Measurements from ENCODE around the gene CEPT1. TPM values are rescaled to one million over a fixed set of nuclear protein-coding genes. Genes with fewer than 3 reads are reported as not detected.

CEPT1 gene
- total and polyA plus RNA-seq, 5 experiments from 2014 or later, result 18.0 to 59.9 (median 28.6) TPM

DNA sequence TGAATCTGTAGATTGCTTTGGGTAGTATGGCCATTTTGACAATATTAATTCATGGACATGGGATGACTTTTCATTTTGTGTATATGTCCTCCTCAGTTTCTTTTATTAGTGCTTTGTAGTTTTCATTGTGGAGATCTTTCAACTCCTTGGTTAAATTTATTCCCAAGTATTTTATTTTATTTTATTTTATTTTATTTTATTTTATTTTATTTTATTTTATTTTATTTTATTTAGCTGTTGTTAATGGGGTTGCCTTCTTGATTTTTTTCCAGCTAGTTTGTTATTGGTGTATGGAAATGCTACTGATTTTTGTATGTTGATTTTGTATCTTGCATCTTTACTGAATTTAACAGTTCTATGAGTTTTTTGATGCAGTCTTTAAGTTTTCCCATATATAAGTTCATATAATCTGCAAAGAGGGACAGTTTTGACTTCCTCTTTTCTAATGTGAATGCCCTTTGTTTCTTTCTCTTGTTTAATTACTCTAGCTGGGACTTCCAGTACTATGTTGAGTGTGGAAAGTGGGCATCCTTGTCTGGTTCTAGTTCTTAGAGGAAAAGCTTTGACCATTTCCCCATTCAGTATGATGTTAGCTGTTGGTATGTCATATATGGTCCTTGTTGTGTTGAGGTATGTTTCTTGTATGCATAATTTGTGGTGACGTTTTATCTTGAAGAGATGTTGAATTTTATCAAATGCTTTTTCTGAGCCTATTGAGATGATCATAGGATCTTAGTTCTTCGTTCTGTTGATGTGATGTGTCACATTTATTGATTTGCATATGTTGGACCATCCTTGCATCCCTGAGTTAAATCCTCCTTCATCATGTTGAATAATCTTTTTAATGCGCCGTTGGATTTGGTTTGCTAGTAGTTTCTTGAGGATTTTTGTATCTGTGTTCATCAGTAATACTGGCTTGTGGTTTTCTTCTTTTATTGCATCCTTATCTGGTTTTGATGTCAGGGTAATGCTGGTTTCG, 14.3 kb downstream of the CEPT1 start:
- H3K4me3 Mint-ChIP-seq, result peak overlapping the region in 8 of 10 donors; percentile 7 to 51 (median 32)
- peaks cover 41 to 67% (median 64%) of the 10 kb centered on the region in 4 donors for H3K4me1 Mint-ChIP-seq
- no peak for DNase-seq
- H3K27me3 Mint-ChIP-seq, result no peaks in the 10 kb centered on the region
- H3K36me3 Mint-ChIP-seq, result peaks cover 9 to 85% (median 47%) of the 10 kb centered on the region in 3 donors
- POLR2A ChIA-PET, result no interaction called here
- no peaks in the 10 kb centered on the region for H3K9me3 Mint-ChIP-seq
- no peak for ATAC-seq
- peak overlapping the region in 7 of 10 donors; percentile 11 to 81 (median 46) for H3K27ac Mint-ChIP-seq

DNA sequence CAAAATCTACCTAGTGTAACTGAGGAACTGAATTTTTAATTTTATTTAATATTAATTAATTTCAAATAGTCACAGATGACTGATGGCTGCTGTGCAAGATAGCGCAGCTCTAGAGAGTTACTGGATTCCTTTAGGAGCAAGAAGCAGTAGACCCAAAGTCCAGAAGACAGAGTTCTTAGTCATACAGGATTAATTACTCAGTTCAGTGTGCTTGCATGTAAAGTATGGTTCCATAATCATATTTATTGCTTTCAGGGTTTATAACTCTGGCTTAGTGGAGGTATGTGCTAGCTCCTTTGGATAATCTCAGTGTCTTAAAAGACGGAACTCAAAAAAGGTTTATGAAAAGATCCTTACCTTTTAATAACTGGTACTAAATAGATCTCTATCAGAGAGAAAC, 17.4 kb downstream of the CEPT1 start:
- no peak for DNase-seq
- no peak overlapping the region for H3K4me3 Mint-ChIP-seq
- no peaks in the 10 kb centered on the region for H3K27me3 Mint-ChIP-seq
- H3K9me3 Mint-ChIP-seq, result no peaks in the 10 kb centered on the region
- H3K4me1 Mint-ChIP-seq, result peaks cover 32 to 49% (median 45%) of the 10 kb centered on the region in 4 donors
- POLR2A ChIA-PET, result interaction anchor here (0.5 kb wide), 1 partner anchor 27 kb away, joined by 4 read pairs; no protein-coding TSS in a partner anchor
- H3K36me3 Mint-ChIP-seq, result peaks cover 0 to 82% (median 35%) of the 10 kb centered on the region in 3 donors
- ATAC-seq, result no peak
- H3K27ac Mint-ChIP-seq, result no peak overlapping the region

DNA sequence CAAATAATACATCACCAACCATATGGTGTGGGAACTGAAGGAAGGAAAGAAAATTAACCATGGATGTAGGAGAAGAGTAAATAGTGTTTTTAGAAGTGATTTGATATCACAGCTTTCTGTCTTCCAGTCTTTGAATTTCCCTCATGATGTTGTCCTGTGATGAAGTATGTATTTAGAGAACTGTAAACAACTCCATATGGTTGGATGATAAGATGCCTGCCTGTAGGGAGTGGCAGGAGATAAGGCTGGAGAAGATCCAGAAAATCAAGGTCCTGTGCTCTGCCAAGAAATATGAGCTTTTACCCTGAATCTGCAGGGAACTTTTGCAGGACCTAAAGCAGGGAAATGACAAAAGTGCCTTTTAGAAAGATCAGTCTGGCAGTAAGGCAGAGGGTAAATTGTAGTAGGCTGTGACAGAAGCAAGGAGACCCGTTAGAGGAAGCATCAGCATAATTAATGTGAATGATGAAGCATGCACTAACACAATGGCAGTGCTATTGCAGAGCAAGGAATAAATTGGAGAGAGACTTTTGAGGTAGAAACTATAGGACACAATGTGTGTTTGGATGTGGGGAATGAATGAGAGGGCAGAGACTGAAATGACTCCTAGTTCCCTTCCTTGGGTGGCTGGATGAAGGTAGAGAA, 21.9 kb downstream of the CEPT1 start:
- no peaks in the 10 kb centered on the region for H3K9me3 Mint-ChIP-seq
- peaks cover 10 to 22% (median 16%) of the 10 kb centered on the region in 4 donors for H3K4me1 Mint-ChIP-seq
- POLR2A ChIA-PET, result interaction anchor here (0.6 to 1.1 kb wide), 2 partner anchors 8 to 38 kb away, joined by 3 read pairs; no protein-coding TSS in a partner anchor
- H3K36me3 Mint-ChIP-seq, result peaks cover 0 to 66% (median 13%) of the 10 kb centered on the region in 3 donors
- no peak for DNase-seq
- no peaks in the 10 kb centered on the region for H3K27me3 Mint-ChIP-seq
- ATAC-seq, result no peak
- peak overlapping the region in 9 of 10 donors; percentile 6 to 86 (median 46) for H3K27ac Mint-ChIP-seq
- H3K4me3 Mint-ChIP-seq, result no peak overlapping the region

DNA sequence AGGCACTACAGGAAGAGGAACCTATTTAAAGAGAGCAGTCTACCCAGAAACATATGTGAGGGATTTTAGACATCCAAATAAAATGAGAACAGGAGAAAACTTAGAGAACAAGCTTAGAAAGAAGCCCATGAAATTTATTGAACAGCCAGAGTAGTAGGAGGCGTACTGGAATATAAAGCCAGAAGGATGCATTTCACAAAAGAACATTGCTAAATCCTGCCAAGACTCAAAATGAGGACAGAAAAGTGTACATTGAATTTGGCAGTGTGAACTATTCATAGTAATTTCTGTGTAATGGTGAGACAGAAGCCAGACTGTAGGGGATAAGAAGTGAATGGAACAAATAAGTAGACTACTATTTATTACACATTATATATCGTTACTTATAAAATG, 22.5 kb downstream of the CEPT1 start:
- Mint-ChIP-seq H3K36me3 (peaks cover 0 to 65% (median 13%) of the 10 kb centered on the region in 3 donors), H3K4me3 (no peak overlapping the region), H3K27me3 (no peaks in the 10 kb centered on the region), H3K4me1 (peaks cover 10 to 22% (median 16%) of the 10 kb centered on the region in 4 donors), H3K9me3 (no peaks in the 10 kb centered on the region), H3K27ac (peak overlapping the region in 7 of 10 donors; percentile 6 to 86 (median 46))
- no peak for ATAC-seq
- POLR2A ChIA-PET, result interaction anchor here (1.1 kb wide), 1 partner anchor 37 kb away, joined by 3 read pairs; no protein-coding TSS in a partner anchor
- no peak for DNase-seq

DNA sequence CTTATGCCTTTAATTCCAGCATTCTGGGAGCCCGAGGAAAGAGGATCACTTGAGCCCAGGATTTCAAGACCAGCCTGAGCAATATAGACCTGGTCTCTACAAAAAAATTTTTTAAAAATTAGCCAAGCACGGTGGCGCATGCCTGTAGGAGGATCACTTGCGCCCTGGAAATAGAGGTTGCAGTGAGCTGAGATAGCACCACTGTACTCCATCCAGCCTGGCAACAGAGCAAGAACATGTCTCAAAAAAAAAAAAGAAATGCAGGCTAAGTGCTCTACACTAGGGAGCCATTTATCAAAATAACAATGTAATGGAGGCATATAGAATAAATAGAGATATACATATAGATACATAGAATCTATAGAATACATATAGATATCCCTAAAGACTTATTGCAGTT, 23.3 kb downstream of the CEPT1 start:
- DNase-seq (no peak), ATAC-seq (no peak)
- Mint-ChIP-seq H3K36me3 (peaks cover 0 to 72% (median 18%) of the 10 kb centered on the region in 3 donors), H3K27ac (peak overlapping the region in 3 of 10 donors; percentile 14 to 43 (median 41)), H3K27me3 (no peaks in the 10 kb centered on the region), H3K4me3 (no peak overlapping the region), H3K4me1 (peaks cover 10 to 22% (median 15%) of the 10 kb centered on the region in 4 donors), H3K9me3 (no peaks in the 10 kb centered on the region)
- POLR2A ChIA-PET, result no interaction called here

DNA sequence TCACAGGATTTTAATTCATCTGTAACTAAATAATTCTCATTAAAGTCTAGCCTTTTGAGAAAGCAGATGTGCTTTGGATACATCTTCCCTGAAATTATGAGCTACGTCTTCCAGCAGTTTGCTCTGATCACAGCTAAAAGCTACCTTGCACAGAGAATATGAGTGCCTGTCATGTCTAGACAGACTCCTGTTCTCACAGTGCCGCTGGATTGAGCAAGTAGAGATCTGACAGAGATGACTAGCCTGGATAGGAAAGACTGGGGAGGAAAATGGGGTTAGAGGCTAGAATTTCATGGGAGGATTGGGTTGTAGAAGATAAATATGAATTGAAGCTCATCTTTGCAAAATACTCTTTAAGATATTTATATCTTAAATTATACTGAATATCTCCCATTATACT, 24.1 kb downstream of the CEPT1 start:
- peaks cover 10 to 22% (median 13%) of the 10 kb centered on the region in 4 donors for H3K4me1 Mint-ChIP-seq
- POLR2A ChIA-PET, result no interaction called here
- peaks cover 0 to 74% (median 21%) of the 10 kb centered on the region in 3 donors for H3K36me3 Mint-ChIP-seq
- DNase-seq, result no peak
- no peaks in the 10 kb centered on the region for H3K9me3 Mint-ChIP-seq
- no peak overlapping the region for H3K4me3 Mint-ChIP-seq
- ATAC-seq, result no peak
- no peaks in the 10 kb centered on the region for H3K27me3 Mint-ChIP-seq
- H3K27ac Mint-ChIP-seq, result peak overlapping the region in 3 of 10 donors; percentile 10 to 82 (median 15)

DNA sequence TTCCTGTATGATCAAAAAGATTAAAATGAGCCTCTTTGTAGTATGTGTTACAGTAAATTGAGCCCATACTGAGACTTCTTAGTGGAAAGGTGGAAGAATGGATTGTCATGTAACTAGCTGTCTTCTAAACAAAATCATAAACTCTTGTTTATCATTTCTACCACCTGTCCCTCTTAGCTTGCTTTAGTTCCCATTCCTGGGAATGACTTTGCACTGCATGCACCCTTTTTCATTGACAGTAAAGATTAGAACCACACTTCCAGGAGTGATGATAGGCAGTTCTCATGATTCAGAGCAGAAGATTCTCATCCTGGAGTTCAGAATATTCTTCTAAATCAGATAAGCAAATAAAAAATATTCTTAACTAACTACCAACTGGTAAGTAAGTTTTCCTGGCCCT, 32.4 kb downstream of the CEPT1 start:
- H3K36me3 Mint-ChIP-seq, result peaks cover 7 to 79% (median 26%) of the 10 kb centered on the region in 3 donors
- H3K4me1 Mint-ChIP-seq, result peaks cover 0 to 33% (median 22%) of the 10 kb centered on the region in 4 donors
- peak overlapping the region in 6 of 10 donors; percentile 8 to 74 (median 56) for H3K27ac Mint-ChIP-seq
- no peak for DNase-seq
- ATAC-seq, result no peak
- no peaks in the 10 kb centered on the region for H3K9me3 Mint-ChIP-seq
- H3K27me3 Mint-ChIP-seq, result no peaks in the 10 kb centered on the region
- POLR2A ChIA-PET, result interaction anchor here (0.6 kb wide), 1 partner anchor 29 kb away, joined by 3 read pairs; no protein-coding TSS in a partner anchor
- no peak overlapping the region for H3K4me3 Mint-ChIP-seq

DNA sequence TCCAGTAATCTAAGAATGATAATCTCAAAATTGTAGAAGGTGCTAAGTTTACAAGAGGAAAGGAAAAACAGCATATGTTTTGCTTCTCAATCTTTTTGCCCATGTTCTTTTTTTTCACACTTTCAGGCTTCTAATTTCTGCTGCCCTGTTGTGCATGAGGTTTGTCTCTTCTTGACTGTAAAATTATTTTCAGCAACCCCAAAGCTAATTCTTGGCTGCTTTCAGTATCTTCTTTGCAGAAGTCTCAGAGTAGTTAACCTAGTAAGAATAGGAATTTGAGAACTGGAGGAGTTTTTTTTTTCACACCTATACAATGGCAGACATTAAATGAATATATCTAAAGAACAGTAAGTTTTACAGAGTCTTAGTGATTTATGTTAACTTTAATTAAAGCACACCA, 34.0 kb downstream of the CEPT1 start:
- Mint-ChIP-seq H3K9me3 (no peaks in the 10 kb centered on the region), H3K4me1 (peaks cover 0 to 37% (median 27%) of the 10 kb centered on the region in 4 donors), H3K36me3 (peaks cover 7 to 78% (median 18%) of the 10 kb centered on the region in 3 donors), H3K4me3 (no peak overlapping the region), H3K27me3 (no peaks in the 10 kb centered on the region), H3K27ac (peak overlapping the region in 7 of 10 donors; percentile 25 to 76 (median 74))
- ATAC-seq (no peak), DNase-seq (no peak)
- POLR2A ChIA-PET, result interaction anchor here (0.8 to 1.3 kb wide), 2 partner anchors 10 to 15 kb away, joined by 3 to 5 read pairs; no protein-coding TSS in a partner anchor

DNA sequence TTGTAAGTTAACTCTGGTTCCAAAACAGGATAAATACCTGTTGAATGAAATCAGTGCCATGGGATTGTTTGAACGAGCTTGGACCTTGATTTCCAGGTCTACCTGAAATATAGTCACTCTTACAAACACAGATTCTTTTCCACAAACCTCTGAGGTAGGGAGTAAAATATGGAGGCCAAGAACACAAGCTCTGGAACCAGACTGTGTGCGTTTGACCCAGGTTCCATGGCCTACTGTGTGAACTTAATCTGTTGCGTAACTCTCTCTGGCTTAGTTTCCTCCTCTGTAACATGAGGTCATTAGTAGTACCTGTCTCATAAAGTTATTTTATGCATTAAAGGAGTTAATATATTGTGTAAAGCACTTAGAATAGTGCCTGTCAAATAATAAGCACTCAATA, 35.3 kb downstream of the CEPT1 start:
- POLR2A ChIA-PET, result no interaction called here
- DNase-seq (no peak), ATAC-seq (no peak)
- Mint-ChIP-seq H3K9me3 (no peaks in the 10 kb centered on the region), H3K4me3 (no peak overlapping the region), H3K4me1 (peaks cover 9 to 49% (median 38%) of the 10 kb centered on the region in 4 donors), H3K36me3 (peaks cover 7 to 80% (median 20%) of the 10 kb centered on the region in 3 donors), H3K27ac (peak overlapping the region in 5 of 10 donors; percentile 22 to 74 (median 58)), H3K27me3 (no peaks in the 10 kb centered on the region)

DNA sequence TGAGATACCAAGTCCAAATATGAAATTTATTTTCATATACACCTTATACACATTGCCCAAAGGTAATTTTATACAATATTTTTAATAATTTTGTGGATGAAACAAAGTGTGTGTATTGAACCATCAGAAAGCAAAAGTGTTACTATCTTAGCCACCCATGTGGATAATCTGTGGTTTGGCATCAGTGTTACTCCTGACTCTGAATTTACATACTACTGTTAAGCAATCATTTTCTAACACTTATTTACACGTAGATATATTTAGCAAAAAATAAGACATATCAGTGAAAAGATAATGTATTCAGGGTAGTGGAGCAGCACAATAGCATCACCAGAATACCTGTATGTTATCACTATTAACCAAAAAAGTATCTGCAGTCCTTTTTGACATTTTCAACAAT, 36.7 kb downstream of the CEPT1 start:
- peak overlapping the region in 4 of 10 donors; percentile 4 to 74 (median 54) for H3K27ac Mint-ChIP-seq
- DNase-seq, result no peak
- peaks cover 7 to 79% (median 20%) of the 10 kb centered on the region in 3 donors for H3K36me3 Mint-ChIP-seq
- POLR2A ChIA-PET, result no interaction called here
- H3K9me3 Mint-ChIP-seq, result no peaks in the 10 kb centered on the region
- H3K27me3 Mint-ChIP-seq, result no peaks in the 10 kb centered on the region
- H3K4me3 Mint-ChIP-seq, result no peak overlapping the region
- H3K4me1 Mint-ChIP-seq, result peaks cover 13 to 60% (median 47%) of the 10 kb centered on the region in 4 donors
- ATAC-seq, result no peak

DNA sequence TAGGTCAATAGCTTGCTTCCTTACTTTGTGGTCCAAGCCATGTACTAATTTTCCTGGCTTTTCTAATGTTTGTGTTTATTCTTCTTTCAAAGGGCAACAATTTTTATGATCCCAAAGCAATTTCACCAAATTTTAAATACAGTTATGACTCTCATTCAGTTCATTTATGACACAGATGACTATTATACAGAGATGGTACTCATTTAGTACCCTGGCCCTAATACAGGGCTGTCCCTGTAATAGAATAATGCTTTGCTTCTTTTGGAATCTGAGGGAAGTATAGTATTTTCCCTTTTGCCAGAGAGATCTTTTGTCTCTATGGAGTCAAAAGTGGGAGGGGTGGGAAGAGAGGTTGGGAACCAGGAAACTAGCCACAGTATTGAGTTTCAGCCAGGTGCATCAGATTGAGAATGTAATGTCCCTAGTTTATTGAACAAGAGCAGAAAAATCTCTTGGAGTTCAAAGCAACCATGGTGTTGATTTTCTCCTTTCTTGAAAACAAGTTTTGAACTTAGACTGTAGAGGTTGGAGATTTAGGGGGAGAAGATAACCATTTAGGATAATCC, 40.0 kb downstream of the CEPT1 start:
- no peak overlapping the region for H3K4me3 Mint-ChIP-seq
- ATAC-seq, result no peak
- no peaks in the 10 kb centered on the region for H3K9me3 Mint-ChIP-seq
- peaks cover 6 to 79% (median 7%) of the 10 kb centered on the region in 3 donors for H3K36me3 Mint-ChIP-seq
- peak overlapping the region; percentile 71 to 97 (median 83) for H3K27ac Mint-ChIP-seq
- DNase-seq, result no peak
- no peaks in the 10 kb centered on the region for H3K27me3 Mint-ChIP-seq
- POLR2A ChIA-PET, result interaction anchor here (0.6 to 16.0 kb wide), 2 partner anchors 18 to 270 kb away, joined by 3 to 221 read pairs; partner anchors contain the start of gene DENND2D
- peaks cover 23 to 65% (median 59%) of the 10 kb centered on the region in 4 donors for H3K4me1 Mint-ChIP-seq

DNA sequence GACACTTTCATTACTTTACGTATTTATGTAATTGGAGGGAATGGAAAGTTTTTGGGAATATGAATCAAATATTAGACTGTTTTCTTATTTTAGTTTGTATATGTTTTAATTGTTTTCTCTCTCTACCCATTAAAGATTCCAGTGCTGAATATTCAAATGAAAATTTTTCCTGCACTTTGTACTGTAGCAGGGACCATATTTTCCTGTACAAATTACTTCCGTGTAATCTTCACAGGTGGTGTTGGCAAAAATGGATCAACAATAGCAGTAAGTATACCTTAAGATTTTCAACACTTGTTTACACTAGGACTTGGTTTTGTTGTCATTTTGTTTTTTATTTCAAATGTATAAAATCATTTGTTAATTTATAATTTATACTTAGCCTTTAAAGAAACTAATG, 42.0 kb downstream of the CEPT1 start:
- peaks cover 0 to 80% (median 12%) of the 10 kb centered on the region in 3 donors for H3K36me3 Mint-ChIP-seq
- POLR2A ChIA-PET, result interaction anchor here (1.4 to 16.0 kb wide), 4 partner anchors 16 to 40 kb away, joined by 7 to 221 read pairs (median 8); partner anchors contain the start of gene DENND2D
- no peak for ATAC-seq
- no peak overlapping the region for H3K4me3 Mint-ChIP-seq
- H3K9me3 Mint-ChIP-seq, result no peaks in the 10 kb centered on the region
- H3K4me1 Mint-ChIP-seq, result peaks cover 33 to 75% (median 75%) of the 10 kb centered on the region in 4 donors
- peak overlapping the region; percentile 35 to 97 (median 76) for H3K27ac Mint-ChIP-seq
- no peak for DNase-seq
- H3K27me3 Mint-ChIP-seq, result no peaks in the 10 kb centered on the region
